HepG2 (cell line): ENCODE results near the gene KSR1. TPM values are rescaled to one million over a fixed set of nuclear protein-coding genes. Genes with fewer than 3 reads are reported as not detected.

Source experiments
- ATAC-seq: fragments of 200-7000 bp; cut with Tn5 transposase; 3 replicates; pipeline ENCODE4 v1.9.1; 2020; ENCODE audit warnings: mild to moderate bottlenecking, moderate library complexity
- BruUV-seq: library from RNA; stranded (reverse); fragments of 400-500 nt; replicated peaks from 2 replicates; lab custom pipeline; 2021; lab: Mats Ljungman, UMichigan
- CTCF ChIA-PET: fragments of 300-600 bp; formaldehyde crosslinking; extraction: SDS; loops from one replicate; lab custom pipeline; 2021; ENCODE audit warnings: low total read pairs, inconsistent platforms, low intra/inter-chr PET ratio; lab: Yijun Ruan, JAX
- POLR2A ChIA-PET: fragments of 350-600 bp; sonication (Branson Sonifier 250); formaldehyde crosslinking; loops from one replicate; lab custom pipeline; 2020; ENCODE audit warnings: antibody characterized with exemption, inconsistent platforms; lab: Yijun Ruan, JAX
- DNase-seq: peaks from one replicate; pipeline ENCODE4 v3.0.0-alpha.2; 2015; ENCODE audit warnings: low spot score
- FAIRE-seq: peaks from 3 replicates; lab custom pipeline; 2011; peaks lifted over from hg19 to GRCh38; lab: Jason Lieb, UNC
- H2AFZ ChIP-seq: one replicate; pipeline ENCODE4 v1.6.1; 2011; ENCODE audit warnings: low read length, inconsistent platforms
- H3K27ac ChIP-seq: fragments of 300-600 bp; 3 replicates; pipeline ENCODE4 v1.8.0; 2011; ENCODE audit warnings: mixed run types, mild to moderate bottlenecking, mixed read lengths, low read length, inconsistent platforms; ENCODE audit not compliant: insufficient read depth; ENCODE audit errors: extremely low read length
- H3K27me3 ChIP-seq, 2 experiments: fragments of 200-600 bp in 1 of 2; 2 replicates in 1 of 2; 3 replicates in 1 of 2; pipeline versions ENCODE4 v1.6.0 to v1.8.0; 2011; ENCODE audit warnings: low read length in 2 of 2, mild to moderate bottlenecking in 2 of 2, moderate library complexity in 2 of 2, inconsistent platforms in 1 of 2; ENCODE audit not compliant: insufficient read depth in 2 of 2, control insufficient read depth in 1 of 2
- H3K36me3 ChIP-seq, 2 experiments: fragments of 200-600 bp in 1 of 2; replicated peaks in 1 of 2; 2 replicates in 1 of 2; 3 replicates in 1 of 2; pipeline versions ENCODE4 v1.5.1 to v1.8.0; 2011; ENCODE audit warnings: low read length in 2 of 2, inconsistent platforms in 1 of 2; ENCODE audit not compliant: insufficient read depth in 2 of 2, control insufficient read depth in 1 of 2
- H3K4me1 ChIP-seq: 2 replicates; pipeline ENCODE4 v1.5.1; 2012; ENCODE audit warnings: low read length, inconsistent platforms; ENCODE audit not compliant: insufficient read depth
- H3K4me2 ChIP-seq: 2 replicates; pipeline ENCODE4 v1.6.0; 2011; ENCODE audit warnings: low read depth, low read length, inconsistent platforms
- H3K4me3 ChIP-seq, 3 experiments: fragments of 200-600 bp in 1 of 3; sonication (generic), shearing (Covaris generic) in 1 of 3; replicated peaks in 1 of 3; 2 replicates each; pipeline ENCODE4 v1.5.1; 2011 to 2016; ENCODE audit warnings: low read length in 3 of 3, inconsistent platforms in 2 of 3, low read depth in 2 of 3, mild to moderate bottlenecking in 2 of 3, control low read depth in 1 of 3, mixed read lengths in 1 of 3; ENCODE audit not compliant: insufficient read depth in 1 of 3
- H3K79me2 ChIP-seq: one replicate; pipeline ENCODE4 v1.6.1; 2011; ENCODE audit warnings: low read length, inconsistent platforms; ENCODE audit not compliant: insufficient read depth
- H3K9ac ChIP-seq: 2 replicates; pipeline ENCODE4 v1.6.0; 2011; ENCODE audit warnings: mild to moderate bottlenecking, low read depth, low read length, inconsistent platforms; ENCODE audit not compliant: insufficient read depth
- H3K9me3 ChIP-seq: 2 replicates; pipeline ENCODE4 v1.5.1; 2012; ENCODE audit warnings: mild to moderate bottlenecking, low read length
- H4K20me1 ChIP-seq: 2 replicates; pipeline ENCODE4 v1.6.0; 2011; ENCODE audit warnings: inconsistent platforms, mild to moderate bottlenecking, low read length, moderate library complexity; ENCODE audit not compliant: insufficient read depth
- ATF6 ChIP-seq: sonication (generic); formaldehyde crosslinking; conservative IDR thresholded peaks from 2 replicates; pipeline ENCODE4 v1.4.0; 2020; ENCODE audit warnings: missing genetic modification reagents
- IKZF1 ChIP-seq: fragments of 450-650 bp; IDR thresholded peaks from 2 replicates; pipeline ENCODE4 v1.7.1; 2016
- PHF8 ChIP-seq: sonication (generic); formaldehyde crosslinking; IDR thresholded peaks from 2 replicates; pipeline ENCODE4 v1.5.0; 2020; ENCODE audit warnings: missing genetic modification reagents
- SRSF1 ChIP-seq: fragments of 200-400 bp; formaldehyde crosslinking; optimal IDR thresholded peaks from 2 replicates; pipeline ENCODE3; 2017; ENCODE audit warnings: mild to moderate bottlenecking, low read depth, low read length, moderate library complexity
- ZBTB2 ChIP-seq: sonication (generic); formaldehyde crosslinking; IDR thresholded peaks from 2 replicates; pipeline ENCODE4 v1.8.0; 2022; ENCODE audit warnings: low read depth, missing genetic modification reagents
- ZBTB34 ChIP-seq: sonication (generic); formaldehyde crosslinking; IDR thresholded peaks from 2 replicates; pipeline ENCODE4 v1.8.0; 2022; ENCODE audit warnings: mild to moderate bottlenecking, missing genetic modification reagents
- ZKSCAN5 ChIP-seq: sonication (generic); formaldehyde crosslinking; IDR thresholded peaks from 2 replicates; pipeline ENCODE4 v1.5.1; 2020; ENCODE audit warnings: mild to moderate bottlenecking, missing genetic modification reagents
- ZMYM3 ChIP-seq: sonication (generic); formaldehyde crosslinking; IDR thresholded peaks from 2 replicates; pipeline ENCODE4 v1.5.1; 2020; ENCODE audit warnings: mild to moderate bottlenecking, missing genetic modification reagents
- ZNF432 ChIP-seq: sonication (generic); formaldehyde crosslinking; IDR thresholded peaks from 2 replicates; pipeline ENCODE4 v1.5.0; 2020; ENCODE audit warnings: missing genetic modification reagents, mild to moderate bottlenecking, borderline replicate concordance
- ZNF75D ChIP-seq: sonication (generic); formaldehyde crosslinking; IDR thresholded peaks from 2 replicates; pipeline ENCODE4 v1.8.1; 2023; ENCODE audit warnings: missing genetic modification reagents, mild to moderate bottlenecking, borderline replicate concordance
- ZNF768 ChIP-seq: sonication (generic); formaldehyde crosslinking; IDR thresholded peaks from 2 replicates; pipeline ENCODE4 v1.4.0; 2020; ENCODE audit warnings: missing genetic modification reagents
- ZSCAN29 ChIP-seq: sonication (generic); formaldehyde crosslinking; conservative IDR thresholded peaks from 2 replicates; pipeline ENCODE4 v1.4.0; 2020; ENCODE audit warnings: mild to moderate bottlenecking, missing genetic modification reagents
- WGBS: methylation state at CpG from one replicate; pipeline ENCODE4 v1.1.6; 2017; ENCODE audit warnings: low lambda C conversion rate; 5-methylcytosine and 5-hydroxymethylcytosine counted together
- in situ Hi-C: cut with HindIII; loops from 2 replicates; pipeline ENCODE4 v1.10.0; 2017; ENCODE audit warnings: low pct_unique_long_range_greater_than_20kb; ENCODE audit not compliant: extremely low pct_ligation_motif_present
- intact Hi-C: fragments of 100-400 bp; cut with micrococcal nuclease; formaldehyde crosslinking; loops from one replicate; pipeline ENCODE4 v1.10.0; 2022; ENCODE audit not compliant: unreplicated experiment
- polyA plus RNA-seq, 8 experiments: library from polyadenylated mRNA; depleted of rRNA in 3 of 8; stranded (reverse) in 7 of 8; unstranded in 1 of 8; fragments of >200 nt; fragmentation: Illumina TruSeq in 4 of 8; extraction: Trizol in 4 of 8; gene quantifications; 2 replicates each; pipeline versions ENCODE4 v1.2.1 to v1.2.3, GENCODE V29; 2011 to 2016; ENCODE audit warnings: low read depth in 4 of 8, missing spikeins in 1 of 8, mixed read lengths in 1 of 8; ENCODE audit not compliant: insufficient read depth in 1 of 8
- total RNA-seq, 5 experiments: library from RNA; depleted of rRNA; stranded (reverse); fragments of >200 nt; fragmentation: Illumina TruSeq; extraction: Trizol; gene quantifications; 2 replicates each; pipeline ENCODE4 v1.2.3, GENCODE V29; 2016; ENCODE audit warnings: low read depth in 1 of 5

Gene KSR1
- total and polyA plus RNA-seq, 2 of the 13 experiments (the other 11 are each of a cell fraction or from before 2014, with no cell fraction given) = 10.1 to 16.6 TPM

GRCh38 chr17:27577884-27578717 is 121.9 kb downstream of the KSR1 start:
- Histone ChIP-seq H3K27ac (no peak overlapping the region), H3K9ac (no peak overlapping the region), H3K4me1 (peaks cover 72% of the 10 kb centered on the region), H2AFZ (no peak overlapping the region), H4K20me1 (peaks cover 4% of the 10 kb centered on the region; the same call in 1 of the 2 replicates), H3K4me3 (no peak overlapping the region), H3K4me2 (no peak overlapping the region), H3K9me3 (no peaks in the 10 kb centered on the region), H3K79me2 (no peaks in the 10 kb centered on the region), H3K36me3 (peaks cover 0 to 7% of the 10 kb centered on the region in 2 experiments; a peak in 1 of 5 replicates), H3K27me3 (no peaks in the 10 kb centered on the region)
- no TSS peak for BruUV-seq
- no peak for DNase-seq
- no peak for FAIRE-seq
- no peak for TF ChIP-seq IKZF1
- peak; percentile 95 for TF ChIP-seq ZNF768 (CRISPR knock-in tag)
- peak; percentile 38; the same call in 1 of the 2 replicates for TF ChIP-seq ZMYM3 (CRISPR knock-in tag)
- WGBS = 93% methylated on average over 8 of the region's 10 CpGs
- ChIA-PET CTCF (no interaction called here), POLR2A (interaction anchor here (1.4 to 1.8 kb wide), 2 partner anchors 18 to 19 kb away, joined by 5 to 6 read pairs; no protein-coding TSS in a partner anchor)
- ATAC-seq = no peak
- intact Hi-C loops = loop anchor here (10.0 kb wide), 1 partner anchor 243 kb away; no protein-coding TSS in a partner anchor
- in situ Hi-C loops = loop anchor here (10.0 kb wide), 1 partner anchor 223 kb away; no protein-coding TSS in a partner anchor

GRCh38 chr17:27578718-27579085 is 122.5 kb downstream of the KSR1 start:
- in situ Hi-C loops = loop anchor here (10.0 kb wide), 1 partner anchor 224 kb away; no protein-coding TSS in a partner anchor
- H3K9ac ChIP-seq = no peak overlapping the region
- peaks cover 0 to 9% of the 10 kb centered on the region in 2 experiments; a peak in 2 of 5 replicates for H3K36me3 ChIP-seq
- ChIA-PET CTCF (no interaction called here), POLR2A (interaction anchor here (1.4 kb wide), 1 partner anchor 19 kb away, joined by 5 read pairs; no protein-coding TSS in a partner anchor)
- no peak overlapping the region for H3K4me3 ChIP-seq
- DNase-seq (peak; percentile 45), FAIRE-seq (no peak), ATAC-seq (peak; percentile 67)
- 30% methylated on average over 3 of the region's 4 CpGs for WGBS
- H3K9me3 ChIP-seq = no peaks in the 10 kb centered on the region
- peaks cover 4% of the 10 kb centered on the region; the same call in 1 of the 2 replicates for H4K20me1 ChIP-seq
- no peak overlapping the region for H2AFZ ChIP-seq
- intact Hi-C loops = loop anchor here (10.0 kb wide), 1 partner anchor 244 kb away; no protein-coding TSS in a partner anchor
- H3K79me2 ChIP-seq = no peaks in the 10 kb centered on the region
- no peak overlapping the region for H3K4me2 ChIP-seq
- no TSS peak for BruUV-seq
- no peak overlapping the region for H3K27ac ChIP-seq
- H3K27me3 ChIP-seq = no peaks in the 10 kb centered on the region
- peaks cover 68% of the 10 kb centered on the region for H3K4me1 ChIP-seq
- TF ChIP-seq SRSF1 (no peak), ZKSCAN5 (no peak), ZBTB2 (no peak), ATF6 (CRISPR knock-in tag) (no peak), ZNF432 (no peak), PHF8 (no peak), ZSCAN29 (CRISPR knock-in tag) (no peak), ZBTB34 (CRISPR knock-in tag) (no peak), ZNF75D (CRISPR knock-in tag) (no peak)
